ENCODE results near the gene DTD1.

Gene DTD1

GRCh38 chr20:18585134-18585533 lies 2.7 kb upstream of the DTD1 start:
- TF ChIP-seq CTCF (IDR thresholded peaks at IDR 0.05; ENCODE audit: borderline replicate concordance, insufficient read depth, low read depth, low read length): no peak
- no peak overlapping the region for H3K4me3 ChIP-seq (ENCODE audit: low read depth, low read length)

GRCh38 chr20:18588574-18588933 lies 700 bp downstream of the DTD1 start:
- peak overlapping the region; percentile 71 for H3K4me3 ChIP-seq (ENCODE audit: low read depth, low read length)
- TF ChIP-seq CTCF (IDR thresholded peaks at IDR 0.05; ENCODE audit: borderline replicate concordance, insufficient read depth, low read depth, low read length): no peak

GRCh38 chr20:18589941-18590674 lies 2.3 kb downstream of the DTD1 start:
- TF ChIP-seq CTCF (IDR thresholded peaks at IDR 0.05; ENCODE audit: borderline replicate concordance, insufficient read depth, low read depth, low read length): no peak
- no peak overlapping the region for H3K4me3 ChIP-seq (ENCODE audit: low read depth, low read length)

GRCh38 chr20:18596270-18596669 lies 8.4 kb downstream of the DTD1 start:
- TF ChIP-seq CTCF (IDR thresholded peaks at IDR 0.05; ENCODE audit: borderline replicate concordance, insufficient read depth, low read depth, low read length): no peak
- H3K4me3 ChIP-seq (ENCODE audit: low read depth, low read length): no peak overlapping the region

GRCh38 chr20:18609741-18610140 lies 21.9 kb downstream of the DTD1 start:
- TF ChIP-seq CTCF (IDR thresholded peaks at IDR 0.05; ENCODE audit: borderline replicate concordance, insufficient read depth, low read depth, low read length): no peak
- H3K4me3 ChIP-seq (ENCODE audit: low read depth, low read length): no peak overlapping the region

- H3K4me3 ChIP-seq (ENCODE audit: low read depth, low read length): no peak overlapping the region
- TF ChIP-seq CTCF (IDR thresholded peaks at IDR 0.05; ENCODE audit: borderline replicate concordance, insufficient read depth, low read depth, low read length): no peak
These were observed 23.6 kb downstream of the DTD1 start for GRCh38 chr20:18611492-18611891.

- no peak overlapping the region for H3K4me3 ChIP-seq (ENCODE audit: low read depth, low read length)
- TF ChIP-seq CTCF (IDR thresholded peaks at IDR 0.05; ENCODE audit: borderline replicate concordance, insufficient read depth, low read depth, low read length): no peak
These were observed 25.7 kb downstream of the DTD1 start for GRCh38 chr20:18613553-18613952.

Data from GM12875 (cell line).